OCI-LY7 (cell line): ENCODE results near the gene DMAC2. TPM values are rescaled to one million over a fixed set of nuclear protein-coding genes. Genes with fewer than 3 reads are reported as not detected.

Experiments
- BruUV-seq: library from RNA; stranded (reverse); fragments of 400-500 nt; replicated peaks from 2 replicates; lab custom pipeline; 2021; lab: Mats Ljungman, UMichigan
- CTCF ChIA-PET: fragments of 300-600 bp; sonication (Branson Sonifier 250); formaldehyde crosslinking; loops from one replicate; lab custom pipeline; 2022; ENCODE audit warnings: antibody characterized with exemption; ENCODE audit not compliant: unreplicated experiment; lab: Charles Lee
- POLR2A ChIA-PET: fragments of 300-600 bp; sonication (Branson Sonifier 250); formaldehyde crosslinking; loops from one replicate; lab custom pipeline; 2022; ENCODE audit warnings: antibody characterized with exemption; lab: Charles Lee
- DNase-seq: peaks from one replicate; pipeline ENCODE4 v3.0.0-alpha.2; 2015; ENCODE audit warnings: low spot score
- H2AFZ ChIP-seq: fragments of 200-600 bp; sonication (generic), shearing (Covaris generic); 2 replicates; pipeline ENCODE4 v1.6.1; 2014; ENCODE audit warnings: mild to moderate bottlenecking, antibody characterized with exemption, low read length, moderate library complexity
- H3K27ac ChIP-seq: fragments of 200-600 bp; sonication (generic); 2 replicates; pipeline ENCODE4 v1.5.1; 2014; ENCODE audit warnings: mixed run types, low read depth, mild to moderate bottlenecking, moderate library complexity, low read length, inconsistent platforms; ENCODE audit not compliant: poor library complexity, severe bottlenecking
- H3K36me3 ChIP-seq: fragments of 200-600 bp; sonication (generic); 2 replicates; pipeline ENCODE4 v1.6.1; 2014; ENCODE audit warnings: mild to moderate bottlenecking, antibody characterized with exemption, low read length, moderate library complexity, mixed read lengths; ENCODE audit not compliant: insufficient read depth
- H3K4me1 ChIP-seq: fragments of 200-600 bp; sonication (generic); 2 replicates; pipeline ENCODE4 v1.5.1; 2014; ENCODE audit warnings: mild to moderate bottlenecking, low read length; ENCODE audit not compliant: insufficient read depth, poor library complexity, severe bottlenecking
- H3K4me2 ChIP-seq: fragments of 200-600 bp; sonication (generic); 2 replicates; pipeline ENCODE4 v1.6.1; 2014; ENCODE audit warnings: mild to moderate bottlenecking, low read length
- H3K4me3 ChIP-seq: fragments of 200-600 bp; sonication (generic); 2 replicates; pipeline ENCODE4 v1.5.1; 2014; ENCODE audit warnings: mild to moderate bottlenecking, low read depth, low read length; ENCODE audit not compliant: poor library complexity, severe bottlenecking
- H3K79me2 ChIP-seq: fragments of 200-600 bp; sonication (generic); 2 replicates; pipeline ENCODE4 v1.6.1; 2016; ENCODE audit warnings: low read depth, mild to moderate bottlenecking, low read length, moderate library complexity, mixed read lengths; ENCODE audit not compliant: insufficient read depth
- H3K9me2 ChIP-seq: fragments of 200-600 bp; sonication (generic); 2 replicates; pipeline ENCODE4 v1.6.1; 2016; ENCODE audit warnings: mild to moderate bottlenecking, low read length, mixed read lengths; ENCODE audit not compliant: insufficient read depth
- H3K9me3 ChIP-seq: fragments of 200-600 bp; sonication (generic); 2 replicates; pipeline ENCODE4 v1.6.1; 2014; ENCODE audit warnings: mild to moderate bottlenecking, mixed run types, low read length, mixed read lengths
- H4K20me1 ChIP-seq: fragments of 200-600 bp; sonication (generic); 2 replicates; pipeline ENCODE4 v1.6.1; 2014; ENCODE audit warnings: mild to moderate bottlenecking, antibody characterized with exemption, low read length, moderate library complexity, mixed read lengths; ENCODE audit not compliant: insufficient read depth
- EZH2phosphoT487 ChIP-seq: fragments of 200-600 bp; sonication (generic); IDR thresholded peaks from 2 replicates; pipeline ENCODE4 v1.6.1; 2018; ENCODE audit warnings: low read depth, borderline replicate concordance, mild to moderate bottlenecking, mixed run types, antibody characterized with exemption, low read length, moderate library complexity, mixed read lengths
- intact Hi-C: fragments of 100-400 bp; cut with micrococcal nuclease; formaldehyde crosslinking; loops from one replicate; pipeline ENCODE4 v1.10.0; 2022; ENCODE audit not compliant: unreplicated experiment
- total RNA-seq, 2 experiments: library from RNA; depleted of rRNA in 1 of 2; stranded (reverse); fragments of >200 nt in 1 of 2; shearing (Covaris generic) in 1 of 2; gene quantifications; 2 replicates each; pipeline ENCODE4 v1.2.3, GENCODE V29; 2014 to 2022
- TF ChIP-seq, protein P1 (sequence below): fragments of 200-600 bp; sonication (generic); conservative IDR thresholded peaks from 2 replicates; pipeline ENCODE4 v1.5.1; 2014; ENCODE audit warnings: mild to moderate bottlenecking, antibody characterized with exemption, low read length, moderate library complexity, mixed read lengths

Gene DMAC2
- total RNA-seq, 2 experiments from 2014 or later = 30.6 to 41.6 TPM

DNA sequence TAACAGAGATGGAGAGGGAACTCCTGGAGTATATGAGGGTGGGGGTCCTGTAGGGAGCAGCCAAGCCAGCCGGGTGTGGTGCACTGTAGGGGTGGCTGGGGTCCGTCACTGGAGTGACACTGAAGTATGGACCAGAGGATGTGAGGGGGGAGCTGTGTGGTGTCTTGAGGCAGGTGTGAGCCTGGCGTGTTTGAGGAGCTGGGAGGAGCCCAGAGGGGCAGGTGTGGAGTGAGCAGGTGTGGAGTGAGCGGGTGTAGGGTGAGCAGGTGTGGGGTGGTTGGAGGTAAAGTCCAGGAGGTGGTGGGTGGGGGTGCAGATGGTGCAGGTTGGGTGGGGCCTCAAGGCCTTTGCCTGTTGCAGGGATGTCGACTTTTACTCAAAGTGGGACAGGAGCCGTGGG is 18.4 kb downstream of the DMAC2 start:
- H3K9me2 ChIP-seq = no peaks in the 10 kb centered on the region
- intact Hi-C loops = no loop called here
- no TSS peak for BruUV-seq
- H2AFZ ChIP-seq = no peak overlapping the region
- no peak overlapping the region for H3K4me3 ChIP-seq
- no peak for DNase-seq
- H3K9me3 ChIP-seq = no peaks in the 10 kb centered on the region
- TF ChIP-seq, protein P1, sequence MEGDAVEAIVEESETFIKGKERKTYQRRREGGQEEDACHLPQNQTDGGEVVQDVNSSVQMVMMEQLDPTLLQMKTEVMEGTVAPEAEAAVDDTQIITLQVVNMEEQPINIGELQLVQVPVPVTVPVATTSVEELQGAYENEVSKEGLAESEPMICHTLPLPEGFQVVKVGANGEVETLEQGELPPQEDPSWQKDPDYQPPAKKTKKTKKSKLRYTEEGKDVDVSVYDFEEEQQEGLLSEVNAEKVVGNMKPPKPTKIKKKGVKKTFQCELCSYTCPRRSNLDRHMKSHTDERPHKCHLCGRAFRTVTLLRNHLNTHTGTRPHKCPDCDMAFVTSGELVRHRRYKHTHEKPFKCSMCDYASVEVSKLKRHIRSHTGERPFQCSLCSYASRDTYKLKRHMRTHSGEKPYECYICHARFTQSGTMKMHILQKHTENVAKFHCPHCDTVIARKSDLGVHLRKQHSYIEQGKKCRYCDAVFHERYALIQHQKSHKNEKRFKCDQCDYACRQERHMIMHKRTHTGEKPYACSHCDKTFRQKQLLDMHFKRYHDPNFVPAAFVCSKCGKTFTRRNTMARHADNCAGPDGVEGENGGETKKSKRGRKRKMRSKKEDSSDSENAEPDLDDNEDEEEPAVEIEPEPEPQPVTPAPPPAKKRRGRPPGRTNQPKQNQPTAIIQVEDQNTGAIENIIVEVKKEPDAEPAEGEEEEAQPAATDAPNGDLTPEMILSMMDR = no peak
- TF ChIP-seq EZH2phosphoT487 = no peak
- no peak overlapping the region for H3K4me2 ChIP-seq
- POLR2A ChIA-PET = no interaction called here
- H3K36me3 ChIP-seq = peaks cover 23% of the 10 kb centered on the region
- no peaks in the 10 kb centered on the region for H4K20me1 ChIP-seq
- CTCF ChIA-PET = no interaction called here
- H3K27ac ChIP-seq = no peak overlapping the region
- H3K79me2 ChIP-seq = no peaks in the 10 kb centered on the region
- H3K4me1 ChIP-seq = no peaks in the 10 kb centered on the region

DNA sequence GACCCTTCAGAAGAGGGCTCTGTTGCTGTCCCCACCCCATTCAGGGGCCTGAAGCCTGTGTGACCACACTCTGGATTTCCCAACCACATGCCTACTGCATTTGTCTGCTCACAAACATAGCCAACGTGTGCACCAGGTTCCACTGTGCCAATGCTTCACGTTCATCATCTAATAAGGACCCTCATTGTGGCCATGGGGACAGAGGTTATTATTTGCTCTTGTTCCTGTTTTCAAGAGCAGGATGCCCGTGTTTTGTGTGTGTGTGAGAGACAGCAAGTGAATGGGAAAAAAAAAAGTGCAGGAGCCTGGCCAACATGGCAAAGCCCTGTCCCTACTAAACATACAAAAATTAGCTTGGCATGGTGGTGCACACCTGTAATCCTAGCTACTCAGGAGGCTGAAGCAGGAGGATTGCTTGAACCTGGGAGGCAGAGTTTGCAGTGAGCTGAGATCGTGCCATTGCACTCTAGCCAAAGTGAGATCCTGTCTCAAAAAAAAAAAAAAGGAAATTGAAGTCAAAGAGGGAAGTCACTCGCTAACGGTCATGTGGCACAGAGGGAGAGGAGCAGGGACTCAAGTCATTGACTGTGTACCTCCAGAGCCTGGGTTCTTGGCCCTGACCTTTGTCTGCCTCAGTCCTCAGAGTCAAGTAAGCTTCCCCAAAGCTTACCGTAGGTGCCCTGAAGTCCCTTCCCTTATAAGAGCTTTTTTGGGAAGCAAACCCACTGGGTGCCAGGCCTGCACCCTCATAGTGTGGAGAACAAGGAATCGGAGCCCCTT is 19.4 kb downstream of the DMAC2 start:
- Histone ChIP-seq H3K4me1 (no peaks in the 10 kb centered on the region), H4K20me1 (no peaks in the 10 kb centered on the region), H3K9me3 (no peaks in the 10 kb centered on the region), H3K79me2 (no peaks in the 10 kb centered on the region), H3K4me2 (no peak overlapping the region), H3K4me3 (no peak overlapping the region), H3K27ac (no peak overlapping the region), H2AFZ (no peak overlapping the region), H3K36me3 (peaks cover 23% of the 10 kb centered on the region), H3K9me2 (no peaks in the 10 kb centered on the region)
- TF ChIP-seq, protein P1 = no peak
- TF ChIP-seq EZH2phosphoT487 = no peak
- intact Hi-C loops = no loop called here
- no peak for DNase-seq
- ChIA-PET CTCF (no interaction called here), POLR2A (interaction anchor here (0.7 kb wide), 1 partner anchor 24 kb away, joined by 3 read pairs; no protein-coding TSS in a partner anchor)
- BruUV-seq = no TSS peak

DNA sequence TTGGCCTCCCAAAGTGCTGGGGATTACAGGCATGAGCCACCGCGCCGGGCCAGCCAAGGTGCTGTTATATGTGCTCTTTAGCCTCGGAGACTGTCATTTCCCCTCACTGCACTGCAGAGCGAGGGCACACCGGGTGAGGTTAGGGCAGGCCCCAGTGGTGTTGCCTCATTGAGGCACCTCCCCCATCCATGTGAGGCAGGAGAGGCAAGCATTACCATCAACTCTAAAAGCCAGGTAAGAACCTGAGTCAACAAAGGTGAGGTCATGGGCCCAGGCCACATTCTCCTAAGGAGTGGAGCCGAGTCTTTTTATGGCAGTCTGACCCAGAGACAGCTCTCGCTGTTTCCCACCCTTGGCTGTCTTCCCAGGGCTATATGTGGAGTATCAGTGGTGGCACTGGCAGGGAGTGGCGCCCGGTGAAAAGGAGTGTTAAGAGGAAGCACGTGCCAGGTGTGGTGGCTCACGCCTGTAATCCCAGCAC is 23.5 kb downstream of the DMAC2 start:
- H3K4me3 ChIP-seq = no peak overlapping the region
- H3K79me2 ChIP-seq = no peaks in the 10 kb centered on the region
- H3K4me2 ChIP-seq = no peak overlapping the region
- peaks cover 23% of the 10 kb centered on the region for H3K36me3 ChIP-seq
- H3K4me1 ChIP-seq = no peaks in the 10 kb centered on the region
- H3K9me3 ChIP-seq = no peaks in the 10 kb centered on the region
- H2AFZ ChIP-seq = no peak overlapping the region
- no peaks in the 10 kb centered on the region for H3K9me2 ChIP-seq
- intact Hi-C loops = no loop called here
- BruUV-seq = no TSS peak
- POLR2A ChIA-PET = no interaction called here
- no peaks in the 10 kb centered on the region for H4K20me1 ChIP-seq
- DNase-seq = no peak
- CTCF ChIA-PET = no interaction called here
- no peak for TF ChIP-seq EZH2phosphoT487
- H3K27ac ChIP-seq = no peak overlapping the region
